WTC11 (cell line): ENCODE measurements around the gene PLA2G4E.

Experiments
- ESRRA ChIP-seq: sonication (generic); formaldehyde crosslinking; IDR thresholded peaks from 2 replicates; pipeline ENCODE4 v1.8.1; 2022; ENCODE audit warnings: mild to moderate bottlenecking, missing genetic modification reagents, borderline replicate concordance
- TCF7 ChIP-seq: sonication (generic); formaldehyde crosslinking; IDR thresholded peaks from 2 replicates; pipeline ENCODE4 v1.8.0; 2022; ENCODE audit warnings: mild to moderate bottlenecking, low read depth, missing genetic modification reagents, moderate library complexity
- TEAD1 ChIP-seq: sonication (generic); formaldehyde crosslinking; IDR thresholded peaks from 2 replicates; pipeline ENCODE4 v1.8.0; 2022; ENCODE audit warnings: mild to moderate bottlenecking, missing genetic modification reagents
- ZNF121 ChIP-seq: sonication (generic); formaldehyde crosslinking; IDR thresholded peaks from 2 replicates; pipeline ENCODE4 v1.8.0; 2023; ENCODE audit warnings: missing genetic modification reagents
- ZNF317 ChIP-seq: sonication (generic); formaldehyde crosslinking; IDR thresholded peaks from 2 replicates; pipeline ENCODE4 v1.8.1; 2023; ENCODE audit warnings: low read depth, mild to moderate bottlenecking, moderate library complexity, missing genetic modification reagents, borderline replicate concordance
- TF ChIP-seq, protein P1 (sequence below): sonication (generic); formaldehyde crosslinking; IDR thresholded peaks from 2 replicates; pipeline ENCODE4 v1.8.1; 2023; ENCODE audit warnings: mild to moderate bottlenecking, moderate library complexity, missing genetic modification reagents
- TF ChIP-seq, protein P2 (sequence below): fragments of 200-600 bp; IDR thresholded peaks from 2 replicates; pipeline ENCODE4 v1.8.0; 2022; ENCODE audit warnings: antibody characterized with exemption
- TF ChIP-seq, protein P3 (sequence below): sonication (generic); formaldehyde crosslinking; IDR thresholded peaks from 2 replicates; pipeline ENCODE4 v1.8.0; 2022; ENCODE audit warnings: mild to moderate bottlenecking, missing genetic modification reagents
- TF ChIP-seq, protein P4 (sequence below): sonication (generic); formaldehyde crosslinking; IDR thresholded peaks from 2 replicates; pipeline ENCODE4 v1.8.1; 2022; ENCODE audit warnings: mild to moderate bottlenecking, missing genetic modification reagents, moderate library complexity, borderline replicate concordance
- TF ChIP-seq, protein P5 (sequence below): sonication (generic); formaldehyde crosslinking; IDR thresholded peaks from 2 replicates; pipeline ENCODE4 v1.8.1; 2023; ENCODE audit warnings: mild to moderate bottlenecking, missing genetic modification reagents, moderate library complexity

DNA sequence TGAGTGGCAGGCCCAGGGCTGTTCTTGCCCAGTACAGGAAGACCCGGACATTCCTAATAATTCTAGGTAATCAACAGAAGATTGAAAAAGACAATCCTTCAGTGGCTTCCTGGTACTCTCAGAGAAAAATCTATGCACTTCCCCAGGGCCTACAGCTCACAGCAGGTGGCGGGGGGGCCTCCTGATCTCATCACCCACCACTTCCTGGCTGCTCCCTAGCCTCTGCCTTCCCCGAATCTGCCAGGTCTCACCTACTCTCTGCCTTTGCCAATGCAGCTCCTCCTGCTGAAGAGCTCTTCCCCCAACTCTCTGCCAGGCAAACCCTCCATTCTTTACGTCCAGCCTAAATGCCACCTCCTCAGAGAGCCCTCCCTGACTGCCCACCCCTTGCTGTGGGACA, 86.0 kb downstream of the PLA2G4E start:
- TF ChIP-seq ZNF317 (CRISPR knock-in tag): no peak
- TF ChIP-seq TEAD1: no peak
- TF ChIP-seq, protein P1, sequence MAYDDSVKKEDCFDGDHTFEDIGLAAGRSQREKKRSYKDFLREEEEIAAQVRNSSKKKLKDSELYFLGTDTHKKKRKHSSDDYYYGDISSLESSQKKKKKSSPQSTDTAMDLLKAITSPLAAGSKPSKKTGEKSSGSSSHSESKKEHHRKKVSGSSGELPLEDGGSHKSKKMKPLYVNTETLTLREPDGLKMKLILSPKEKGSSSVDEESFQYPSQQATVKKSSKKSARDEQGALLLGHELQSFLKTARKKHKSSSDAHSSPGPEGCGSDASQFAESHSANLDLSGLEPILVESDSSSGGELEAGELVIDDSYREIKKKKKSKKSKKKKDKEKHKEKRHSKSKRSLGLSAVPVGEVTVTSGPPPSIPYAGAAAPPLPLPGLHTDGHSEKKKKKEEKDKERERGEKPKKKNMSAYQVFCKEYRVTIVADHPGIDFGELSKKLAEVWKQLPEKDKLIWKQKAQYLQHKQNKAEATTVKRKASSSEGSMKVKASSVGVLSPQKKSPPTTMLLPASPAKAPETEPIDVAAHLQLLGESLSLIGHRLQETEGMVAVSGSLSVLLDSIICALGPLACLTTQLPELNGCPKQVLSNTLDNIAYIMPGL (CRISPR knock-in tag): no peak
- TF ChIP-seq, protein P2, sequence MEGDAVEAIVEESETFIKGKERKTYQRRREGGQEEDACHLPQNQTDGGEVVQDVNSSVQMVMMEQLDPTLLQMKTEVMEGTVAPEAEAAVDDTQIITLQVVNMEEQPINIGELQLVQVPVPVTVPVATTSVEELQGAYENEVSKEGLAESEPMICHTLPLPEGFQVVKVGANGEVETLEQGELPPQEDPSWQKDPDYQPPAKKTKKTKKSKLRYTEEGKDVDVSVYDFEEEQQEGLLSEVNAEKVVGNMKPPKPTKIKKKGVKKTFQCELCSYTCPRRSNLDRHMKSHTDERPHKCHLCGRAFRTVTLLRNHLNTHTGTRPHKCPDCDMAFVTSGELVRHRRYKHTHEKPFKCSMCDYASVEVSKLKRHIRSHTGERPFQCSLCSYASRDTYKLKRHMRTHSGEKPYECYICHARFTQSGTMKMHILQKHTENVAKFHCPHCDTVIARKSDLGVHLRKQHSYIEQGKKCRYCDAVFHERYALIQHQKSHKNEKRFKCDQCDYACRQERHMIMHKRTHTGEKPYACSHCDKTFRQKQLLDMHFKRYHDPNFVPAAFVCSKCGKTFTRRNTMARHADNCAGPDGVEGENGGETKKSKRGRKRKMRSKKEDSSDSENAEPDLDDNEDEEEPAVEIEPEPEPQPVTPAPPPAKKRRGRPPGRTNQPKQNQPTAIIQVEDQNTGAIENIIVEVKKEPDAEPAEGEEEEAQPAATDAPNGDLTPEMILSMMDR: no peak
- TF ChIP-seq, protein P3, sequence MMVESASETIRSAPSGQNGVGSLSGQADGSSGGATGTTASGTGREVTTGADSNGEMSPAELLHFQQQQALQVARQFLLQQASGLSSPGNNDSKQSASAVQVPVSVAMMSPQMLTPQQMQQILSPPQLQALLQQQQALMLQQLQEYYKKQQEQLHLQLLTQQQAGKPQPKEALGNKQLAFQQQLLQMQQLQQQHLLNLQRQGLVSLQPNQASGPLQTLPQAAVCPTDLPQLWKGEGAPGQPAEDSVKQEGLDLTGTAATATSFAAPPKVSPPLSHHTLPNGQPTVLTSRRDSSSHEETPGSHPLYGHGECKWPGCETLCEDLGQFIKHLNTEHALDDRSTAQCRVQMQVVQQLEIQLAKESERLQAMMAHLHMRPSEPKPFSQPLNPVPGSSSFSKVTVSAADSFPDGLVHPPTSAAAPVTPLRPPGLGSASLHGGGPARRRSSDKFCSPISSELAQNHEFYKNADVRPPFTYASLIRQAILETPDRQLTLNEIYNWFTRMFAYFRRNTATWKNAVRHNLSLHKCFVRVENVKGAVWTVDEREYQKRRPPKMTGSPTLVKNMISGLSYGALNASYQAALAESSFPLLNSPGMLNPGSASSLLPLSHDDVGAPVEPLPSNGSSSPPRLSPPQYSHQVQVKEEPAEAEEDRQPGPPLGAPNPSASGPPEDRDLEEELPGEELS: no peak
- no peak for TF ChIP-seq ZNF121 (CRISPR knock-in tag)
- TF ChIP-seq, protein P4, sequence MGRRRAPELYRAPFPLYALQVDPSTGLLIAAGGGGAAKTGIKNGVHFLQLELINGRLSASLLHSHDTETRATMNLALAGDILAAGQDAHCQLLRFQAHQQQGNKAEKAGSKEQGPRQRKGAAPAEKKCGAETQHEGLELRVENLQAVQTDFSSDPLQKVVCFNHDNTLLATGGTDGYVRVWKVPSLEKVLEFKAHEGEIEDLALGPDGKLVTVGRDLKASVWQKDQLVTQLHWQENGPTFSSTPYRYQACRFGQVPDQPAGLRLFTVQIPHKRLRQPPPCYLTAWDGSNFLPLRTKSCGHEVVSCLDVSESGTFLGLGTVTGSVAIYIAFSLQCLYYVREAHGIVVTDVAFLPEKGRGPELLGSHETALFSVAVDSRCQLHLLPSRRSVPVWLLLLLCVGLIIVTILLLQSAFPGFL (CRISPR knock-in tag): no peak
- no peak for TF ChIP-seq TCF7
- TF ChIP-seq, protein P5, sequence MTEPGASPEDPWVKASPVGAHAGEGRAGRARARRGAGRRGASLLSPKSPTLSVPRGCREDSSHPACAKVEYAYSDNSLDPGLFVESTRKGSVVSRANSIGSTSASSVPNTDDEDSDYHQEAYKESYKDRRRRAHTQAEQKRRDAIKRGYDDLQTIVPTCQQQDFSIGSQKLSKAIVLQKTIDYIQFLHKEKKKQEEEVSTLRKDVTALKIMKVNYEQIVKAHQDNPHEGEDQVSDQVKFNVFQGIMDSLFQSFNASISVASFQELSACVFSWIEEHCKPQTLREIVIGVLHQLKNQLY (CRISPR knock-in tag): no peak
- no peak for TF ChIP-seq ESRRA (CRISPR knock-in tag)
